Measurements from ENCODE around the gene CDH15. TPM values are rescaled to one million over a fixed set of nuclear protein-coding genes. Genes with fewer than 3 reads are reported as not detected.

CDH15 gene
- polyA plus RNA-seq, 2 of the 4 experiments (the other 2 are of a cell fraction) = 0.05 to 0.08 TPM

GRCh38 chr16:89160977-89161701 lies 10.4 kb upstream of the CDH15 start:
- Histone ChIP-seq H3K27ac (no peak overlapping the region), H3K4me2 (no peak overlapping the region), H3K9me3 (peaks cover 4% of the 10 kb centered on the region; the same call in 2 of the 3 replicates), H3K4me1 (no peaks in the 10 kb centered on the region), H3K4me3 (no peak overlapping the region)
- ChIA-PET POLR2A (no interaction called here), CTCF (interaction anchor here (0.7 to 1.2 kb wide), 2 partner anchors 343 to 346 kb away, joined by 3 read pairs; no protein-coding TSS in a partner anchor)
- ATAC-seq = no peak
- TF ChIP-seq JUNB (IDR thresholded peaks at IDR 0.05) = no peak
- TF ChIP-seq ZNF302 (CRISPR knock-in tag; IDR thresholded peaks at IDR 0.05) = no peak
- TF ChIP-seq CHD2 (IDR thresholded peaks at IDR 0.05; ENCODE audit: low read length, partially characterized antibody) = no peak
- no peak for TF ChIP-seq EHF (CRISPR knock-in tag; IDR thresholded peaks at IDR 0.05)
- TF ChIP-seq HOXA7 (CRISPR knock-in tag; IDR thresholded peaks at IDR 0.05) = no peak
- TF ChIP-seq FOSL2 (IDR thresholded peaks at IDR 0.05) = no peak
- no peak for TF ChIP-seq FOSL2 (CRISPR knock-in tag; IDR thresholded peaks at IDR 0.05)
- TF ChIP-seq, protein P1, sequence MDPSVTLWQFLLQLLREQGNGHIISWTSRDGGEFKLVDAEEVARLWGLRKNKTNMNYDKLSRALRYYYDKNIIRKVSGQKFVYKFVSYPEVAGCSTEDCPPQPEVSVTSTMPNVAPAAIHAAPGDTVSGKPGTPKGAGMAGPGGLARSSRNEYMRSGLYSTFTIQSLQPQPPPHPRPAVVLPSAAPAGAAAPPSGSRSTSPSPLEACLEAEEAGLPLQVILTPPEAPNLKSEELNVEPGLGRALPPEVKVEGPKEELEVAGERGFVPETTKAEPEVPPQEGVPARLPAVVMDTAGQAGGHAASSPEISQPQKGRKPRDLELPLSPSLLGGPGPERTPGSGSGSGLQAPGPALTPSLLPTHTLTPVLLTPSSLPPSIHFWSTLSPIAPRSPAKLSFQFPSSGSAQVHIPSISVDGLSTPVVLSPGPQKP (IDR thresholded peaks at IDR 0.05; ENCODE audit: low read depth, low read length) = no peak
- no peak for TF ChIP-seq JUN (IDR thresholded peaks at IDR 0.05)
- no peak for TF ChIP-seq FOXS1 (CRISPR knock-in tag; IDR thresholded peaks at IDR 0.05)
- no peak for TF ChIP-seq KDM5A (IDR thresholded peaks at IDR 0.05)
- TF ChIP-seq POLR2A (IDR thresholded peaks at IDR 0.05; ENCODE audit: low read length) = no peak
- no peak for TF ChIP-seq RCOR1 (IDR thresholded peaks at IDR 0.05; ENCODE audit: low read depth, low read length)
- no peak for TF ChIP-seq SMC3 (IDR thresholded peaks at IDR 0.05)
- TF ChIP-seq HOXB13 (CRISPR knock-in tag; IDR thresholded peaks at IDR 0.05; ENCODE audit: low read depth) = no peak
- TF ChIP-seq, protein P2, sequence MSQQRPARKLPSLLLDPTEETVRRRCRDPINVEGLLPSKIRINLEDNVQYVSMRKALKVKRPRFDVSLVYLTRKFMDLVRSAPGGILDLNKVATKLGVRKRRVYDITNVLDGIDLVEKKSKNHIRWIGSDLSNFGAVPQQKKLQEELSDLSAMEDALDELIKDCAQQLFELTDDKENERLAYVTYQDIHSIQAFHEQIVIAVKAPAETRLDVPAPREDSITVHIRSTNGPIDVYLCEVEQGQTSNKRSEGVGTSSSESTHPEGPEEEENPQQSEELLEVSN (IDR thresholded peaks at IDR 0.05; ENCODE audit: borderline replicate concordance, low read depth) = no peak
- no peak for DNase-seq (ENCODE audit: low read depth in 1 of 2, low spot score in 1 of 2)
- WGBS (ENCODE audit: missing lambda C conversion rate) = 66% methylated on average over 27 of the region's 29 CpGs
- FAIRE-seq = no peak

DNA sequence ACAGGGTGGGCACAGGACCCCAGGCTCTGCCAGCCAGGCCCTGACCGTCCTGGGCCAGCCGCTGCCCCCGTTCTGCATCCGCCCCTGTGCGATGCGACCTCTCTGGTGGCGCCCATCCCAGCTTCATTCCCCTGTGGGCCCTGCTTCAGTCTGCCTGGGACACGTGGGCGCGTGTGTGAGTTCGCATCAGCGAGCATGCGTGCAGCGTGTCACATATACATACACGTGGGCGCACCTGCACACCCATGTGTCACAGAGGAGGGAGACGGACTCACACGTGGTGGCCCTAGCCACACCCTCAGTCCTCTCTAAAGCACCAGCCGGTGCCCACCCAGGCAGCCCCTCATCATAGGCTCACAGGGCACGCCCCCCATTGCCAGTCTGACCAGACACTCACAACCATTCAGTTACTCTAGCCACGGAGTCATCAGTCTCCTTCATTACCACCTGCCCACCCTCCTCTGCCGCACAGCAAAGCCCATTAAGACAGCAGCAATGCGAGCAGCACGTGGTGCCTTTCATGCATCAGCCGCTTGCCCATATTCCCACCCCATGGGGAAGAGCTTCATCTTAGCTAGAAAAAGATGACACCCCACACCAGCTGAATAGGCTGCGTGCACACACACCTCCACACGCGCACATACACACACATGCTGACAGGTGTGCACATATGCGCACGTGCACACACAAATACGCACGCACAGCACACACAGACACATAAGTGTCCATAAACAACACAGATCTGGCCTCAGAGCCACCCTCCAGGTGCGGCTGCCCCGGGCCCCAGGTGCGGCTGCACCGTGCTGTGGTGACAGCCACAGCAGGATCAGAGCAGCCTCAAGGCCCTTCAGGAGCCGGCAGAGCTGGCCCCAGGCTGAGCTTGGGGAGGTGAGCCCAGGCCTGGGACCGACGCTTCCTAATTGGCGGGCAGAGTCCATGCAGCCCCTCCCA lies 9.5 kb upstream of the CDH15 start:
- no peak overlapping the region for H3K4me2 ChIP-seq
- peaks cover 4% of the 10 kb centered on the region; the same call in 2 of the 3 replicates for H3K9me3 ChIP-seq
- ChIA-PET CTCF (interaction anchor here (0.7 to 1.2 kb wide), 2 partner anchors 344 to 347 kb away, joined by 3 read pairs; no protein-coding TSS in a partner anchor), POLR2A (no interaction called here)
- FAIRE-seq = no peak
- no peak for DNase-seq (ENCODE audit: low read depth in 1 of 2, low spot score in 1 of 2)
- WGBS (ENCODE audit: missing lambda C conversion rate) = 84% methylated on average over 33 of the region's 40 CpGs
- peaks cover 3% of the 10 kb centered on the region for H3K4me1 ChIP-seq
- H3K4me3 ChIP-seq = no peak overlapping the region
- TF ChIP-seq TFCP2L1 (CRISPR knock-in tag; IDR thresholded peaks at IDR 0.05) (no peak), CBX2 (IDR thresholded peaks at IDR 0.05; ENCODE audit: borderline replicate concordance, low read depth) (no peak), GATA3 (IDR thresholded peaks at IDR 0.05; ENCODE audit: borderline replicate concordance) (no peak), REST (IDR thresholded peaks at IDR 0.05) (no peak), BCL3 (IDR thresholded peaks at IDR 0.05) (no peak), RARB (CRISPR knock-in tag; IDR thresholded peaks at IDR 0.05) (no peak), JUNB (IDR thresholded peaks at IDR 0.05) (no peak), CEBPB (IDR thresholded peaks at IDR 0.05) (no peak), ZSCAN20 (CRISPR knock-in tag; IDR thresholded peaks at IDR 0.05) (no peak), MAX (IDR thresholded peaks at IDR 0.05) (no peak), KDM1A (IDR thresholded peaks at IDR 0.05; ENCODE audit: low read depth) (no peak), USF2 (IDR thresholded peaks at IDR 0.05) (no peak), HOXB13 (CRISPR knock-in tag; IDR thresholded peaks at IDR 0.05; ENCODE audit: low read depth) (no peak)
- H3K27ac ChIP-seq = no peak overlapping the region
- no peak for ATAC-seq

Measured in A549 (cell line).